IgD-negative memory B cell (primary cell): ENCODE results near the gene PCLAF. TPM values are rescaled to one million over a fixed set of nuclear protein-coding genes. Genes with fewer than 3 reads are reported as not detected.

Source experiments
- H3K27ac Mint-ChIP-seq, 3 donors: one replicate each; pipeline ENCODE4 v1.8.0; 2020 to 2022; ENCODE audit warnings: mild to moderate bottlenecking in 3 of 3, mixed read lengths in 3 of 3, moderate library complexity in 1 of 3
- H3K27me3 Mint-ChIP-seq: one replicate; pipeline ENCODE4 v1.8.0; 2021; ENCODE audit warnings: mixed read lengths
- H3K36me3 Mint-ChIP-seq: one replicate; pipeline ENCODE4 v1.8.0; 2020; ENCODE audit warnings: mild to moderate bottlenecking, mixed read lengths
- H3K4me1 Mint-ChIP-seq, 3 donors: one replicate each; pipeline ENCODE4 v1.8.0; 2020 to 2022; ENCODE audit warnings: mixed read lengths in 3 of 3, mild to moderate bottlenecking in 1 of 3
- H3K4me3 Mint-ChIP-seq, 4 donors: one replicate each; pipeline ENCODE4 v1.8.0; 2020 to 2022; ENCODE audit warnings: mild to moderate bottlenecking in 4 of 4, mixed read lengths in 4 of 4, moderate library complexity in 3 of 4
- H3K9me3 Mint-ChIP-seq, 3 donors: one replicate each; pipeline ENCODE4 v1.8.0; 2020 to 2021; ENCODE audit warnings: mixed read lengths in 3 of 3, mild to moderate bottlenecking in 1 of 3
- polyA plus RNA-seq: library from polyadenylated mRNA; unstranded; fragments of 300-500 nt; fragmentation: Illumina TruSeq; gene quantifications from one replicate; pipeline ENCODE4 v1.2.3, GENCODE V29; 2021

The PCLAF gene
- polyA plus RNA-seq, 1 donor from 2014 or later = 1.4 TPM

DNA sequence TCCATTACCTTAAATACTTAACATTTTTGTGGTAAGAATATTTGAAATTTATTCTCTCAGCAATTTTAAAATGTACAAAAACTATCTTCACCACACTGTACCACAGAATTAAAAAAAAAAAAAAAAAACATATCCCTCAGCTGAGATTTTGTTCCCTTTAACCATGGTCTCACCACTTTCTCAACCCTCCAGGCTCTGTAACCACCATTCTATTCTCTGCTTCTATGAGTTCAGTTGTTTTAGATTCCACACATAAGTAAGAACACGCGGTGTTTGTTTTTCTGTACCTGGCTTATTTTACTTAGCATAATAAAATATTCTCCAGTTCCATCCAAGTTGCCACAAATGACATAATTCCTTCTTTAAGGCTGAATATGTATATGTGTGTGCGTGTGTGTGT is 66.8 kb downstream of the PCLAF start:
- H3K9me3 Mint-ChIP-seq = no peaks in the 10 kb centered on the region
- H3K4me3 Mint-ChIP-seq = no peak overlapping the region
- H3K36me3 Mint-ChIP-seq = peaks cover 4% of the 10 kb centered on the region
- H3K27ac Mint-ChIP-seq = no peak overlapping the region
- peaks cover 5 to 16% (median 12%) of the 10 kb centered on the region in 3 donors for H3K4me1 Mint-ChIP-seq
- no peaks in the 10 kb centered on the region for H3K27me3 Mint-ChIP-seq

Other genes with a start within 250 kb of the PCLAF start
- 55.3 TPM for gene SNX22, start 229.7 kb downstream of the PCLAF start, polyA plus RNA-seq
- 591 TPM for gene PPIB, start 218.4 kb downstream of the PCLAF start, polyA plus RNA-seq
- gene CSNK1G1, start 25.3 kb downstream of the PCLAF start, polyA plus RNA-seq = 15.3 TPM
- gene TRIP4, start 6.4 kb upstream of the PCLAF start, polyA plus RNA-seq = 23.3 TPM
- gene ZNF609, start 79.1 kb upstream of the PCLAF start, polyA plus RNA-seq = 10.2 TPM